ENCODE data around the gene BBS12. TPM values are rescaled to one million over a fixed set of nuclear protein-coding genes. Genes with fewer than 3 reads are reported as not detected.

Gene BBS12
- total and polyA plus RNA-seq, 2 experiments from 2014 or later, result 2.3 to 2.6 TPM

DNA sequence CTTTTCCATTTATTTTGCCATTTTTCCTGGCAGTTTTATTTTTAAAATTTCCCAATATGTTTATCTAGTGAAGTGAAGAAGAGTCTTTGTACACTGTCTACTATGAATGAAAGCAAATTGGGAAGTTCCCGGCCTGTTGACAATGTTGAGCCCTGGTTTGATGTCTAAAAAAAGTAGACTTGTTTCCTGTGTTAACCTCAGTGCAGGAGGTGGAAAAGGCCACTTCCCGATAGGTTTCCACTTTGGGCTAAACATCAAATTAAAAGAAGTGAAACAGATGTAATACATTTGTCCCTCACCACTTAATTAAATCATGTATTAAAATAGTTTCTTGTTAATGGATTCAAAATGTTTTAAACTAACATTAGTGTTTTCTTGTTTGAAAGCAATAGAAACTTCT lies 30.0 kb downstream of the BBS12 start:
- Histone ChIP-seq H3K27me3 (ENCODE audit: insufficient read depth) (no peaks in the 10 kb centered on the region), H3K79me2 (replicated peaks; ENCODE audit: insufficient read depth) (no peaks in the 10 kb centered on the region), H3F3A (replicated peaks; ENCODE audit: low read depth) (no peaks in the 10 kb centered on the region), H3K4me1 (ENCODE audit: insufficient read depth) (peaks cover 18% of the 10 kb centered on the region), H3K4me3 (no peak overlapping the region), H3K9me2 (ENCODE audit: insufficient read depth) (no peaks in the 10 kb centered on the region), H2AFZ (no peak overlapping the region), H4K20me1 (replicated peaks; ENCODE audit: insufficient read depth) (no peaks in the 10 kb centered on the region), H3K27ac (ENCODE audit: low read depth) (peak overlapping the region; percentile 51; the same call in 1 of the 2 replicates), H3K4me2 (no peak overlapping the region), H3K36me3 (ENCODE audit: insufficient read depth) (no peaks in the 10 kb centered on the region)
- no peaks in the 10 kb centered on the region for H3K27me3 Mint-ChIP-seq (ENCODE audit: insufficient read depth, low read depth, poor library complexity)
- DNase-seq (ENCODE audit: low spot score) (no peak), ATAC-seq (no peak)
- TF ChIP-seq EZH2 (IDR thresholded peaks at IDR 0.05; ENCODE audit: low read depth, unreplicated experiment) (no peak), POLR2AphosphoS5 (IDR thresholded peaks at IDR 0.05; ENCODE audit: low read depth) (no peak), JUNB (IDR thresholded peaks at IDR 0.05; ENCODE audit: unreplicated experiment) (no peak), ZNF114 (CRISPR knock-in tag; IDR thresholded peaks at IDR 0.05) (no peak), NANOG (IDR thresholded peaks at IDR 0.05; ENCODE audit: borderline replicate concordance) (no peak), EZH2phosphoT487 (IDR thresholded peaks at IDR 0.05; ENCODE audit: unreplicated experiment) (no peak), CREB1 (CRISPR knock-in tag; IDR thresholded peaks at IDR 0.05; ENCODE audit: low read depth) (no peak), ZNF331 (CRISPR knock-in tag; IDR thresholded peaks at IDR 0.05; ENCODE audit: low read depth) (no peak)
- TF ChIP-seq, protein P1, sequence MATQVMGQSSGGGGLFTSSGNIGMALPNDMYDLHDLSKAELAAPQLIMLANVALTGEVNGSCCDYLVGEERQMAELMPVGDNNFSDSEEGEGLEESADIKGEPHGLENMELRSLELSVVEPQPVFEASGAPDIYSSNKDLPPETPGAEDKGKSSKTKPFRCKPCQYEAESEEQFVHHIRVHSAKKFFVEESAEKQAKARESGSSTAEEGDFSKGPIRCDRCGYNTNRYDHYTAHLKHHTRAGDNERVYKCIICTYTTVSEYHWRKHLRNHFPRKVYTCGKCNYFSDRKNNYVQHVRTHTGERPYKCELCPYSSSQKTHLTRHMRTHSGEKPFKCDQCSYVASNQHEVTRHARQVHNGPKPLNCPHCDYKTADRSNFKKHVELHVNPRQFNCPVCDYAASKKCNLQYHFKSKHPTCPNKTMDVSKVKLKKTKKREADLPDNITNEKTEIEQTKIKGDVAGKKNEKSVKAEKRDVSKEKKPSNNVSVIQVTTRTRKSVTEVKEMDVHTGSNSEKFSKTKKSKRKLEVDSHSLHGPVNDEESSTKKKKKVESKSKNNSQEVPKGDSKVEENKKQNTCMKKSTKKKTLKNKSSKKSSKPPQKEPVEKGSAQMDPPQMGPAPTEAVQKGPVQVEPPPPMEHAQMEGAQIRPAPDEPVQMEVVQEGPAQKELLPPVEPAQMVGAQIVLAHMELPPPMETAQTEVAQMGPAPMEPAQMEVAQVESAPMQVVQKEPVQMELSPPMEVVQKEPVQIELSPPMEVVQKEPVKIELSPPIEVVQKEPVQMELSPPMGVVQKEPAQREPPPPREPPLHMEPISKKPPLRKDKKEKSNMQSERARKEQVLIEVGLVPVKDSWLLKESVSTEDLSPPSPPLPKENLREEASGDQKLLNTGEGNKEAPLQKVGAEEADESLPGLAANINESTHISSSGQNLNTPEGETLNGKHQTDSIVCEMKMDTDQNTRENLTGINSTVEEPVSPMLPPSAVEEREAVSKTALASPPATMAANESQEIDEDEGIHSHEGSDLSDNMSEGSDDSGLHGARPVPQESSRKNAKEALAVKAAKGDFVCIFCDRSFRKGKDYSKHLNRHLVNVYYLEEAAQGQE (IDR thresholded peaks at IDR 0.05; ENCODE audit: unreplicated experiment), result no peak
- TF ChIP-seq, protein P2, sequence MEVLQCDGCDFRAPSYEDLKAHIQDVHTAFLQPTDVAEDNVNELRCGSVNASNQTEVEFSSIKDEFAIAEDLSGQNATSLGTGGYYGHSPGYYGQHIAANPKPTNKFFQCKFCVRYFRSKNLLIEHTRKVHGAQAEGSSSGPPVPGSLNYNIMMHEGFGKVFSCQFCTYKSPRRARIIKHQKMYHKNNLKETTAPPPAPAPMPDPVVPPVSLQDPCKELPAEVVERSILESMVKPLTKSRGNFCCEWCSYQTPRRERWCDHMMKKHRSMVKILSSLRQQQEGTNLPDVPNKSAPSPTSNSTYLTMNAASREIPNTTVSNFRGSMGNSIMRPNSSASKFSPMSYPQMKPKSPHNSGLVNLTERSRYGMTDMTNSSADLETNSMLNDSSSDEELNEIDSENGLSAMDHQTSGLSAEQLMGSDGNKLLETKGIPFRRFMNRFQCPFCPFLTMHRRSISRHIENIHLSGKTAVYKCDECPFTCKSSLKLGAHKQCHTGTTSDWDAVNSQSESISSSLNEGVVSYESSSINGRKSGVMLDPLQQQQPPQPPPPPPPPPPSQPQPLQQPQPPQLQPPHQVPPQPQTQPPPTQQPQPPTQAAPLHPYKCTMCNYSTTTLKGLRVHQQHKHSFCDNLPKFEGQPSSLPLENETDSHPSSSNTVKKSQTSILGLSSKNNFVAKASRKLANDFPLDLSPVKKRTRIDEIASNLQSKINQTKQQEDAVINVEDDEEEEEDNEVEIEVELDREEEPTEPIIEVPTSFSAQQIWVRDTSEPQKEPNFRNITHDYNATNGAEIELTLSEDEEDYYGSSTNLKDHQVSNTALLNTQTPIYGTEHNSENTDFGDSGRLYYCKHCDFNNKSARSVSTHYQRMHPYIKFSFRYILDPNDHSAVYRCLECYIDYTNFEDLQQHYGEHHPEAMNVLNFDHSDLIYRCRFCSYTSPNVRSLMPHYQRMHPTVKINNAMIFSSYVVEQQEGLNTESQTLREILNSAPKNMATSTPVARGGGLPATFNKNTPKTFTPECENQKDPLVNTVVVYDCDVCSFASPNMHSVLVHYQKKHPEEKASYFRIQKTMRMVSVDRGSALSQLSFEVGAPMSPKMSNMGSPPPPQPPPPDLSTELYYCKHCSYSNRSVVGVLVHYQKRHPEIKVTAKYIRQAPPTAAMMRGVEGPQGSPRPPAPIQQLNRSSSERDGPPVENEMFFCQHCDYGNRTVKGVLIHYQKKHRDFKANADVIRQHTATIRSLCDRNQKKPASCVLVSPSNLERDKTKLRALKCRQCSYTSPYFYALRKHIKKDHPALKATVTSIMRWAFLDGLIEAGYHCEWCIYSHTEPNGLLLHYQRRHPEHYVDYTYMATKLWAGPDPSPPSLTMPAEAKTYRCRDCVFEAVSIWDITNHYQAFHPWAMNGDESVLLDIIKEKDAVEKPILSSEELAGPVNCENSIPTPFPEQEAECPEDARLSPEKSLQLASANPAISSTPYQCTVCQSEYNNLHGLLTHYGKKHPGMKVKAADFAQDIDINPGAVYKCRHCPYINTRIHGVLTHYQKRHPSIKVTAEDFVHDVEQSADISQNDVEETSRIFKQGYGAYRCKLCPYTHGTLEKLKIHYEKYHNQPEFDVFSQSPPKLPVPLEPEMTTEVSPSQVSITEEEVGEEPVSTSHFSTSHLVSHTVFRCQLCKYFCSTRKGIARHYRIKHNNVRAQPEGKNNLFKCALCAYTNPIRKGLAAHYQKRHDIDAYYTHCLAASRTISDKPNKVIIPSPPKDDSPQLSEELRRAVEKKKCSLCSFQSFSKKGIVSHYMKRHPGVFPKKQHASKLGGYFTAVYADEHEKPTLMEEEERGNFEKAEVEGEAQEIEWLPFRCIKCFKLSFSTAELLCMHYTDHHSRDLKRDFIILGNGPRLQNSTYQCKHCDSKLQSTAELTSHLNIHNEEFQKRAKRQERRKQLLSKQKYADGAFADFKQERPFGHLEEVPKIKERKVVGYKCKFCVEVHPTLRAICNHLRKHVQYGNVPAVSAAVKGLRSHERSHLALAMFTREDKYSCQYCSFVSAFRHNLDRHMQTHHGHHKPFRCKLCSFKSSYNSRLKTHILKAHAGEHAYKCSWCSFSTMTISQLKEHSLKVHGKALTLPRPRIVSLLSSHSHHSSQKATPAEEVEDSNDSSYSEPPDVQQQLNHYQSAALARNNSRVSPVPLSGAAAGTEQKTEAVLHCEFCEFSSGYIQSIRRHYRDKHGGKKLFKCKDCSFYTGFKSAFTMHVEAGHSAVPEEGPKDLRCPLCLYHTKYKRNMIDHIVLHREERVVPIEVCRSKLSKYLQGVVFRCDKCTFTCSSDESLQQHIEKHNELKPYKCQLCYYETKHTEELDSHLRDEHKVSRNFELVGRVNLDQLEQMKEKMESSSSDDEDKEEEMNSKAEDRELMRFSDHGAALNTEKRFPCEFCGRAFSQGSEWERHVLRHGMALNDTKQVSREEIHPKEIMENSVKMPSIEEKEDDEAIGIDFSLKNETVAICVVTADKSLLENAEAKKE (CRISPR knock-in tag; IDR thresholded peaks at IDR 0.05), result no peak
- TF ChIP-seq, protein P3, sequence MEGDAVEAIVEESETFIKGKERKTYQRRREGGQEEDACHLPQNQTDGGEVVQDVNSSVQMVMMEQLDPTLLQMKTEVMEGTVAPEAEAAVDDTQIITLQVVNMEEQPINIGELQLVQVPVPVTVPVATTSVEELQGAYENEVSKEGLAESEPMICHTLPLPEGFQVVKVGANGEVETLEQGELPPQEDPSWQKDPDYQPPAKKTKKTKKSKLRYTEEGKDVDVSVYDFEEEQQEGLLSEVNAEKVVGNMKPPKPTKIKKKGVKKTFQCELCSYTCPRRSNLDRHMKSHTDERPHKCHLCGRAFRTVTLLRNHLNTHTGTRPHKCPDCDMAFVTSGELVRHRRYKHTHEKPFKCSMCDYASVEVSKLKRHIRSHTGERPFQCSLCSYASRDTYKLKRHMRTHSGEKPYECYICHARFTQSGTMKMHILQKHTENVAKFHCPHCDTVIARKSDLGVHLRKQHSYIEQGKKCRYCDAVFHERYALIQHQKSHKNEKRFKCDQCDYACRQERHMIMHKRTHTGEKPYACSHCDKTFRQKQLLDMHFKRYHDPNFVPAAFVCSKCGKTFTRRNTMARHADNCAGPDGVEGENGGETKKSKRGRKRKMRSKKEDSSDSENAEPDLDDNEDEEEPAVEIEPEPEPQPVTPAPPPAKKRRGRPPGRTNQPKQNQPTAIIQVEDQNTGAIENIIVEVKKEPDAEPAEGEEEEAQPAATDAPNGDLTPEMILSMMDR (conservative IDR thresholded peaks at IDR 0.05; ENCODE audit: low read depth in 2 of 2), result no peak
- TF ChIP-seq, protein P4, sequence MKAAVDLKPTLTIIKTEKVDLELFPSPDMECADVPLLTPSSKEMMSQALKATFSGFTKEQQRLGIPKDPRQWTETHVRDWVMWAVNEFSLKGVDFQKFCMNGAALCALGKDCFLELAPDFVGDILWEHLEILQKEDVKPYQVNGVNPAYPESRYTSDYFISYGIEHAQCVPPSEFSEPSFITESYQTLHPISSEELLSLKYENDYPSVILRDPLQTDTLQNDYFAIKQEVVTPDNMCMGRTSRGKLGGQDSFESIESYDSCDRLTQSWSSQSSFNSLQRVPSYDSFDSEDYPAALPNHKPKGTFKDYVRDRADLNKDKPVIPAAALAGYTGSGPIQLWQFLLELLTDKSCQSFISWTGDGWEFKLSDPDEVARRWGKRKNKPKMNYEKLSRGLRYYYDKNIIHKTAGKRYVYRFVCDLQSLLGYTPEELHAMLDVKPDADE (IDR thresholded peaks at IDR 0.05), result no peak
- no peaks in the 10 kb centered on the region for H3K9me3 Mint-ChIP-seq
- H3K4me1 Mint-ChIP-seq, result peaks cover 34% of the 10 kb centered on the region
- H3K36me3 Mint-ChIP-seq (ENCODE audit: low read depth), result no peaks in the 10 kb centered on the region
- H3K4me3 Mint-ChIP-seq, result no peak overlapping the region
- H3K27ac Mint-ChIP-seq, result no peak overlapping the region
